ENCODE measurements around the gene NIM1K. TPM values are rescaled to one million over a fixed set of nuclear protein-coding genes. Genes with fewer than 3 reads are reported as not detected.
A peak's percentile ranks its signal among the peaks of the same experiment; 100 is the strongest.

Gene NIM1K
- total and polyA plus RNA-seq, 2 donors from 2014 or later: 0.32 to 0.60 TPM

- intact Hi-C loops (cut with DNase I): no loop called here
- H3K4me1 ChIP-seq (ENCODE audit: control insufficient read depth in 2 of 3, insufficient read depth in 2 of 3, low read depth in 1 of 3, low read length in 3 of 3): peaks cover 0 to 18% (median 16%) of the 10 kb centered on the region in 3 donors
- FAIRE-seq: no peak
Observed at GRCh38 chr5:43312076-43312661, 120.1 kb downstream of the NIM1K start.

GRCh38 chr5:43312699-43313034 is 120.6 kb downstream of the NIM1K start:
- intact Hi-C loops (cut with DNase I): no loop called here
- peak overlapping the region; percentile 96 for H3K27ac ChIP-seq (ENCODE audit: low read depth in 2 of 2, low read length in 2 of 2)
- H3K9ac ChIP-seq (ENCODE audit: low read length in 3 of 3): peak overlapping the region; percentile 57 to 94 (median 87)
- no peaks in the 10 kb centered on the region for H3K27me3 ChIP-seq (ENCODE audit: control insufficient read depth, insufficient read depth, low read length)
- H3K4me1 ChIP-seq (ENCODE audit: control insufficient read depth in 2 of 3, insufficient read depth in 2 of 3, low read depth in 1 of 3, low read length in 3 of 3): peaks cover 0 to 18% (median 16%) of the 10 kb centered on the region in 3 donors
- DNase-seq: no peak
- H3K36me3 ChIP-seq (ENCODE audit: control insufficient read depth in 2 of 3, insufficient read depth in 3 of 3, low read length in 3 of 3): no peaks in the 10 kb centered on the region
- no peak for TF ChIP-seq CTCF (IDR thresholded peaks at IDR 0.05; ENCODE audit: borderline replicate concordance, extremely low read depth, insufficient read depth)
- peak overlapping the region; percentile 82 to 97 (median 96) for H3K4me3 ChIP-seq (ENCODE audit: low read length in 3 of 3)
- no peaks in the 10 kb centered on the region for H3K9me3 ChIP-seq (ENCODE audit: control insufficient read depth in 2 of 3, insufficient read depth in 1 of 3, low read length in 3 of 3)
- FAIRE-seq: no peak

More at GRCh38 chr5:43312076-43312661, 120.1 kb downstream of the NIM1K start:
- DNase-seq: no peak
- peak overlapping the region; percentile 61 to 94 (median 87) for H3K9ac ChIP-seq (ENCODE audit: low read length in 3 of 3)
- H3K36me3 ChIP-seq (ENCODE audit: control insufficient read depth in 2 of 3, insufficient read depth in 3 of 3, low read length in 3 of 3): no peaks in the 10 kb centered on the region
- peak overlapping the region; percentile 82 to 97 (median 96) for H3K4me3 ChIP-seq (ENCODE audit: low read length in 3 of 3)
- TF ChIP-seq CTCF (IDR thresholded peaks at IDR 0.05; ENCODE audit: borderline replicate concordance, extremely low read depth, insufficient read depth): no peak
- H3K27me3 ChIP-seq (ENCODE audit: control insufficient read depth, insufficient read depth, low read length): no peaks in the 10 kb centered on the region
- H3K9me3 ChIP-seq (ENCODE audit: control insufficient read depth in 2 of 3, insufficient read depth in 1 of 3, low read length in 3 of 3): no peaks in the 10 kb centered on the region
- peak overlapping the region; percentile 96 for H3K27ac ChIP-seq (ENCODE audit: low read depth in 2 of 2, low read length in 2 of 2)

- Histone ChIP-seq H3K9ac (ENCODE audit: low read length in 3 of 3) (peak within 1 kb of the TSS; percentile 77 to 94 (median 87)), H3K9me3 (ENCODE audit: control insufficient read depth in 2 of 3, insufficient read depth in 1 of 3, low read length in 3 of 3) (no peaks in the 10 kb centered on the region), H3K27me3 (ENCODE audit: control insufficient read depth, insufficient read depth, low read length) (no peaks in the 10 kb centered on the region), H3K27ac (ENCODE audit: low read depth in 2 of 2, low read length in 2 of 2) (peak within 1 kb of the TSS; percentile 96), H3K4me3 (ENCODE audit: low read length in 3 of 3) (peak within 1 kb of the TSS; percentile 82 to 97 (median 96)), H3K4me1 (ENCODE audit: control insufficient read depth in 2 of 3, insufficient read depth in 2 of 3, low read depth in 1 of 3, low read length in 3 of 3) (peaks cover 0 to 18% (median 16%) of the 10 kb centered on the region in 3 donors), H3K36me3 (ENCODE audit: control insufficient read depth in 2 of 3, insufficient read depth in 3 of 3, low read length in 3 of 3) (no peaks in the 10 kb centered on the region)
- TF ChIP-seq CTCF (IDR thresholded peaks at IDR 0.05; ENCODE audit: borderline replicate concordance, extremely low read depth, insufficient read depth): peak; percentile 8
- intact Hi-C loops (cut with DNase I): no loop called here
- peak; percentile 99 to 100 (median 100) for DNase-seq
- peak; percentile 98 for FAIRE-seq
Observed at GRCh38 chr5:43313035-43313853, 121.2 kb downstream of the NIM1K start, which contains the start of gene HMGCS1. HMGCS1 (minus strand) TSS chr5:43313412; CDS start chr5:43298965, 14,447 bp downstream.

All from kidney (tissue), 14 donors.